Spleen (tissue), 7 donors: Measurements from ENCODE around the gene NHLRC4.

Source experiments
- POLR2A ChIP-seq, 3 donors: fragments of 450-650 bp; IDR thresholded peaks; one replicate each; pipeline ENCODE4 v1.5.1; 2017; ENCODE audit warnings: antibody characterized with exemption in 3 of 3, mild to moderate bottlenecking in 1 of 3
- TF ChIP-seq, protein P1 (sequence below), 11 experiments: fragments of 200-600 bp in 7 of 11; fragments of 450-650 bp in 4 of 11; sonication (generic) in 4 of 11; IDR thresholded peaks in 8 of 11; conservative IDR thresholded peaks in 3 of 11; 1 replicate in 7 of 11; 2 replicates in 4 of 11; pipeline versions ENCODE4 v1.4.0 to v1.8.0; 2016 to 2021; ENCODE audit warnings: antibody characterized with exemption in 11 of 11, inconsistent platforms in 4 of 11, mild to moderate bottlenecking in 1 of 11
- donor health status: DM: no; HTN: no; CAD: no; lungs with moderate emphysema.
- donor health status: DM: no; HTN: no; CAD: no.
- donor health status: DM: no; HTN: no; CAD: no.

DNA sequence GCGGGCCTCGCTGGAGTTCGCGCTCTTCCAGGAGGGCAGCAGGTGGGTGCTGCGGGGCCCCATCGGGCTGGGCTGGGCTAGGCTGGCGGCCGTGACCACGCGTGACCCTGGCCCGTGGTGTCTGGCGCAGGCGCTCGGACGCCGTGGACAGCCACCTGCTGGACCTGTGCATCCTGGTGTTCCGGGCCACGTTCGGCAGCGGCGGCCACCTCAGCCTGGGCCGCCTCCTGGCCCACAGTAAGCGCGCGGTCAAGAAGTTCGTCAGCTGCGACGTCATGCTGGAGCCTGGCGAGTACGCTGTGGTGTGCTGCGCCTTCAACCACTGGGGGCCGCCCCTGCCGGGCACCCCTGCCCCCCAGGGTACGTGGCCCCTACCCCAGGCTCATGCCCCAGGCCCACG, 14.6 kb upstream of the NHLRC4 start:
- TF ChIP-seq POLR2A (IDR thresholded peaks at IDR 0.05) = no peak
- TF ChIP-seq, protein P1, sequence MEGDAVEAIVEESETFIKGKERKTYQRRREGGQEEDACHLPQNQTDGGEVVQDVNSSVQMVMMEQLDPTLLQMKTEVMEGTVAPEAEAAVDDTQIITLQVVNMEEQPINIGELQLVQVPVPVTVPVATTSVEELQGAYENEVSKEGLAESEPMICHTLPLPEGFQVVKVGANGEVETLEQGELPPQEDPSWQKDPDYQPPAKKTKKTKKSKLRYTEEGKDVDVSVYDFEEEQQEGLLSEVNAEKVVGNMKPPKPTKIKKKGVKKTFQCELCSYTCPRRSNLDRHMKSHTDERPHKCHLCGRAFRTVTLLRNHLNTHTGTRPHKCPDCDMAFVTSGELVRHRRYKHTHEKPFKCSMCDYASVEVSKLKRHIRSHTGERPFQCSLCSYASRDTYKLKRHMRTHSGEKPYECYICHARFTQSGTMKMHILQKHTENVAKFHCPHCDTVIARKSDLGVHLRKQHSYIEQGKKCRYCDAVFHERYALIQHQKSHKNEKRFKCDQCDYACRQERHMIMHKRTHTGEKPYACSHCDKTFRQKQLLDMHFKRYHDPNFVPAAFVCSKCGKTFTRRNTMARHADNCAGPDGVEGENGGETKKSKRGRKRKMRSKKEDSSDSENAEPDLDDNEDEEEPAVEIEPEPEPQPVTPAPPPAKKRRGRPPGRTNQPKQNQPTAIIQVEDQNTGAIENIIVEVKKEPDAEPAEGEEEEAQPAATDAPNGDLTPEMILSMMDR (IDR thresholded peaks at IDR 0.05 in 8 of 11, conservative IDR thresholded peaks at IDR 0.05 in 3 of 11) = no peak
